Right atrium auricular region (tissue), 2 donors: ENCODE results near the gene PBRM1. TPM values are rescaled to one million over a fixed set of nuclear protein-coding genes. Genes with fewer than 3 reads are reported as not detected.
A peak's percentile ranks its signal among the peaks of the same experiment; 100 is the strongest.

ENCODE experiments used
- DNase-seq: peaks from one replicate; pipeline ENCODE4 v3.0.0-alpha.2; 2019; ENCODE audit warnings: low spot score
- H3K27ac ChIP-seq, 2 donors: fragments of 200-600 bp; sonication (generic); 1 replicate in 1 of 2; 2 replicates in 1 of 2; pipeline ENCODE4 v1.5.1; 2016 to 2019
- H3K27me3 ChIP-seq, 2 donors: fragments of 200-600 bp; sonication (generic); one replicate each; pipeline versions ENCODE4 v1.5.1 to v1.6.0; 2017 to 2019
- H3K36me3 ChIP-seq: fragments of 200-600 bp; sonication (generic); one replicate; pipeline ENCODE4 v1.5.1; 2016
- H3K4me1 ChIP-seq, 2 donors: fragments of 200-600 bp; sonication (generic); one replicate each; pipeline versions ENCODE4 v1.5.1 to v1.6.0; 2017 to 2019
- H3K4me3 ChIP-seq, 2 donors: fragments of 200-600 bp; sonication (generic); 1 replicate in 1 of 2; 2 replicates in 1 of 2; pipeline ENCODE4 v1.5.1; 2017 to 2019; ENCODE audit warnings: mild to moderate bottlenecking in 1 of 2, moderate library complexity in 1 of 2
- H3K9me3 ChIP-seq, 2 donors: fragments of 200-600 bp; sonication (generic); one replicate each; pipeline ENCODE4 v1.5.1; 2019
- total RNA-seq, 2 donors: library from RNA; depleted of rRNA; stranded (reverse); fragments of >200 nt; gene quantifications; one replicate each; pipeline ENCODE4 v1.1.0, GENCODE V29; 2016
- TF ChIP-seq, protein P1 (sequence below), 2 donors: fragments of 200-600 bp; sonication (generic); IDR thresholded peaks; one replicate each; pipeline ENCODE4 v1.5.1; 2019; ENCODE audit warnings: antibody characterized with exemption in 2 of 2

Gene PBRM1
- total RNA-seq, 2 donors from 2014 or later, result 39.8 to 40.6 TPM

GRCh38 chr3:52615166-52615565, 70.5 kb downstream of the PBRM1 start:
- H3K9me3 ChIP-seq, result no peaks in the 10 kb centered on the region
- H3K27ac ChIP-seq, result no peak overlapping the region
- TF ChIP-seq, protein P1, sequence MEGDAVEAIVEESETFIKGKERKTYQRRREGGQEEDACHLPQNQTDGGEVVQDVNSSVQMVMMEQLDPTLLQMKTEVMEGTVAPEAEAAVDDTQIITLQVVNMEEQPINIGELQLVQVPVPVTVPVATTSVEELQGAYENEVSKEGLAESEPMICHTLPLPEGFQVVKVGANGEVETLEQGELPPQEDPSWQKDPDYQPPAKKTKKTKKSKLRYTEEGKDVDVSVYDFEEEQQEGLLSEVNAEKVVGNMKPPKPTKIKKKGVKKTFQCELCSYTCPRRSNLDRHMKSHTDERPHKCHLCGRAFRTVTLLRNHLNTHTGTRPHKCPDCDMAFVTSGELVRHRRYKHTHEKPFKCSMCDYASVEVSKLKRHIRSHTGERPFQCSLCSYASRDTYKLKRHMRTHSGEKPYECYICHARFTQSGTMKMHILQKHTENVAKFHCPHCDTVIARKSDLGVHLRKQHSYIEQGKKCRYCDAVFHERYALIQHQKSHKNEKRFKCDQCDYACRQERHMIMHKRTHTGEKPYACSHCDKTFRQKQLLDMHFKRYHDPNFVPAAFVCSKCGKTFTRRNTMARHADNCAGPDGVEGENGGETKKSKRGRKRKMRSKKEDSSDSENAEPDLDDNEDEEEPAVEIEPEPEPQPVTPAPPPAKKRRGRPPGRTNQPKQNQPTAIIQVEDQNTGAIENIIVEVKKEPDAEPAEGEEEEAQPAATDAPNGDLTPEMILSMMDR (IDR thresholded peaks at IDR 0.05), result no peak
- H3K36me3 ChIP-seq, result peaks cover 40% of the 10 kb centered on the region
- H3K27me3 ChIP-seq, result no peaks in the 10 kb centered on the region
- no peak overlapping the region for H3K4me3 ChIP-seq
- no peaks in the 10 kb centered on the region for H3K4me1 ChIP-seq
- no peak for DNase-seq

DNA sequence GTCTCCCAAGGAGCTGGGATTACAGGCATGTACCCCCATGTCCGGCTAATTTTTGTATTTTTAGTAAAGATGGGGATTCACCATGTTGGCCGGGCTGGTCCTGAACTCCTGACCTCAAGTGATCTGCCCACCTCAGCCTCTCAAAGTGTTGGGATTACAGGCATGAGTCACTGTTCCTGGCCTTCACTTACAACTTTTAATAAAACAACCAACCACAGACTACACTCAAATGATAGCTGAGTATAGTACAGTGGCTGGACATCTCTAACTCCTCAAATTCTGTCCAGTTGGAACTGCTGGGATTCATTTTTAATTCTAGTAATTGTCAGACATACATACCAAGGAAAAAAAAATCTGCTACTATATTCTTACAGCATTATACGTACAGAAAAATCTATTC, 71.0 kb downstream of the PBRM1 start:
- peaks cover 38% of the 10 kb centered on the region for H3K36me3 ChIP-seq
- H3K9me3 ChIP-seq, result no peaks in the 10 kb centered on the region
- no peak overlapping the region for H3K27ac ChIP-seq
- H3K4me3 ChIP-seq, result no peak overlapping the region
- no peaks in the 10 kb centered on the region for H3K27me3 ChIP-seq
- TF ChIP-seq, protein P1 (IDR thresholded peaks at IDR 0.05), result no peak
- no peaks in the 10 kb centered on the region for H3K4me1 ChIP-seq
- no peak for DNase-seq

GRCh38 chr3:52609316-52609815, 76.3 kb downstream of the PBRM1 start:
- Histone ChIP-seq H3K27ac (no peak overlapping the region), H3K4me1 (peaks cover 0 to 4% of the 10 kb centered on the region in 2 donors), H3K4me3 (no peak overlapping the region), H3K27me3 (no peaks in the 10 kb centered on the region), H3K9me3 (no peaks in the 10 kb centered on the region), H3K36me3 (peaks cover 20% of the 10 kb centered on the region)
- TF ChIP-seq, protein P1 (IDR thresholded peaks at IDR 0.05), result no peak
- no peak for DNase-seq

DNA sequence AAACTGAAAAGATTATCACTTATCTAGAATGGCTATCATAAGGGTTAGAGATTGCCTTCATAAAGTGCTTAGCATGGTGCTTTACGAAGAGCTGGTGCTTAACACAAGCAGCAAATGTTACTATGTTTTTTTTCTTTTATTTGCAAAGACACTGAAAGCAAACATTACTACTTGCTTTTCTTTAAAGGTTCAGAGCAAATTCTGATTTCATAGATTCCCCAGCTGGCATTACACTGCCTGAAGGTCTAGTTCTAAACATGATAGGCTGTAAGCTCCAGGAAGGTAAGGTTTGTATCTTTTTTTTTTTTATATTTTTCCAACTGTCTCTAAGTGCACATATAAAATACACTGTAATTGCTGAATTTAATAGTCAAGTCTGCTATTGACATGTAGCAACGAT, 77.4 kb downstream of the PBRM1 start:
- H3K36me3 ChIP-seq, result peaks cover 29% of the 10 kb centered on the region
- no peak overlapping the region for H3K4me3 ChIP-seq
- no peaks in the 10 kb centered on the region for H3K27me3 ChIP-seq
- H3K4me1 ChIP-seq, result peaks cover 0 to 4% of the 10 kb centered on the region in 2 donors
- no peak overlapping the region for H3K27ac ChIP-seq
- no peak for DNase-seq
- H3K9me3 ChIP-seq, result no peaks in the 10 kb centered on the region
- TF ChIP-seq, protein P1 (IDR thresholded peaks at IDR 0.05), result no peak

DNA sequence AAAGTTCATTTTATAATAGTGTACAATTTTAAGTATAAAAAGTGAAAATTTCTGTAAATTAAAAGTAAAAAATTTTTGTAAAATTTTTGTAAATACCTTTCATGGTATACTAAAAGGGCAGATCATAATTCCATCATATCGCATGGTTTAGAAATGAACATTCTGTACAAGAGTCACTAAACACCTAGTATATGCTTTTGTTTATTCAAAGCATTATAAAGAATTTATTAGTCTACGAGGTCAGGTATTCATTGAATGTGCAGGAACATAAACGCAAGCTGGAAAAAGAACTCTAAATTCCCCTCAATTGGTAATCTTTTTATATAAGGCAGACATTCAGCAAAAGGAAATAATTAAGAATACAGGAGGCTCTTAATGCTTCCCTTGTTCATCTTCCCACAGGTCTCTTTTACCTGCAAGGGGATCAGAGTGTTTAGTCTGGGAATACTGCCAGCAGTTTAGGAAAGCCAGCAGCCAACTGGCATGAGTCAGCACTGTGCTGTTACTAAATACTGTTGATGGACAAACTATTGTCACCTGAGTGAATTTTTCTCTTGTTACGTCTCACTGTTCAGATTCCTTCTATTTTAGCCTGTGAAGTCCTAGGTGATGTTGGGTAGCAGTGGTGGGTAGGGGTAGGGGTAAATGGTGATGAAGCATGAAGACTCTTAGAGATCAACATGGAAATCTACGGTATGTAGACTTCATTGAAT, 79.2 kb downstream of the PBRM1 start:
- Histone ChIP-seq H3K27me3 (no peaks in the 10 kb centered on the region), H3K4me3 (no peak overlapping the region), H3K27ac (peak overlapping the region in 1 of 2 donors; percentile 48), H3K36me3 (peaks cover 45% of the 10 kb centered on the region), H3K9me3 (no peaks in the 10 kb centered on the region), H3K4me1 (peaks cover 0 to 4% of the 10 kb centered on the region in 2 donors)
- no peak for DNase-seq
- TF ChIP-seq, protein P1 (IDR thresholded peaks at IDR 0.05), result no peak
